A549 (cell line): ENCODE results near the gene PXK. TPM values are rescaled to one million over a fixed set of nuclear protein-coding genes. Genes with fewer than 3 reads are reported as not detected.

Experiments used
- ATAC-seq, 2 experiments: fragments of 200-7000 bp in 1 of 2; fragments of >200 bp in 1 of 2; cut with Nextera tagmentation in 1 of 2; cut with Tn5 transposase in 1 of 2; 3 replicates each; pipeline versions ENCODE4 v1.8.0 to v1.9.1; 2018 to 2020; ENCODE audit warnings: mild to moderate bottlenecking in 1 of 2, moderate library complexity in 1 of 2
- CTCF ChIA-PET: fragments of 300-600 bp; sonication (Branson Sonifier 250); formaldehyde crosslinking; extraction: SDS; loops from one replicate; lab custom pipeline; 2021; ENCODE audit warnings: antibody characterized with exemption, inconsistent platforms; lab: Yijun Ruan, JAX
- POLR2A ChIA-PET: fragments of 350-600 bp; formaldehyde crosslinking; extraction: SDS; loops from one replicate; lab custom pipeline; 2021; ENCODE audit warnings: antibody characterized with exemption, inconsistent platforms; lab: Yijun Ruan, JAX
- DNase-seq, 2 experiments: peaks; one replicate each; pipeline versions ENCODE4 v3.0.0 to v3.0.0-alpha.2; 2011 to 2016; ENCODE audit warnings: low read depth in 1 of 2, low spot score in 1 of 2
- FAIRE-seq: peaks from 2 replicates; lab custom pipeline; 2011; peaks lifted over from hg19 to GRCh38; lab: Jason Lieb, UNC
- H3K27ac ChIP-seq, 2 experiments: fragments of >200 bp; sonication (Bioruptor Twin); formaldehyde crosslinking; 3 replicates each; pipeline ENCODE4 v1.5.1; 2016 to 2017
- H3K4me1 ChIP-seq: fragments of >200 bp; sonication (Bioruptor Twin); formaldehyde crosslinking; 3 replicates; pipeline ENCODE4 v1.6.1; 2016
- H3K4me2 ChIP-seq: fragments of >200 bp; sonication (Bioruptor Twin); formaldehyde crosslinking; 3 replicates; pipeline ENCODE4 v1.6.1; 2016
- H3K4me3 ChIP-seq: fragments of >200 bp; sonication (Bioruptor Twin); formaldehyde crosslinking; 3 replicates; pipeline ENCODE4 v1.5.1; 2016
- H3K9me3 ChIP-seq: fragments of >200 bp; sonication (Bioruptor Twin); formaldehyde crosslinking; 3 replicates; pipeline ENCODE4 v1.6.1; 2016
- BCL3 ChIP-seq: fragments of >200 bp; sonication (Bioruptor Twin); formaldehyde crosslinking; IDR thresholded peaks from 3 replicates; pipeline ENCODE4 v1.6.1; 2016
- CBX2 ChIP-seq: fragments of 200-600 bp; sonication (generic); IDR thresholded peaks from 2 replicates; pipeline ENCODE4 v1.6.1; 2016; ENCODE audit warnings: low read depth, mild to moderate bottlenecking, borderline replicate concordance
- CBX8 ChIP-seq: fragments of 200-600 bp; sonication (generic); IDR thresholded peaks from 2 replicates; pipeline ENCODE4 v1.6.1; 2016
- CEBPB ChIP-seq, 2 experiments: fragments of >200 bp in 1 of 2; sonication (Bioruptor Twin) in 1 of 2; formaldehyde crosslinking in 1 of 2; IDR thresholded peaks; 2 replicates each; pipeline ENCODE4 v1.6.1; 2012 to 2016
- E2F6 ChIP-seq: IDR thresholded peaks from 2 replicates; pipeline ENCODE4 v1.6.1; 2012; ENCODE audit warnings: low read depth, borderline replicate concordance
- EHF ChIP-seq: fragments of 250-450 bp; sonication (Bioruptor Pico); IDR thresholded peaks from 2 replicates; pipeline ENCODE4 v1.5.0; 2020; ENCODE audit warnings: mild to moderate bottlenecking
- EHMT2 ChIP-seq: fragments of 200-600 bp; sonication (generic); IDR thresholded peaks from 2 replicates; pipeline ENCODE4 v1.6.1; 2016; ENCODE audit warnings: antibody characterized with exemption, low read depth, mild to moderate bottlenecking, moderate library complexity
- EP300 ChIP-seq, 2 experiments: fragments of >200 bp; sonication (Bioruptor Twin); formaldehyde crosslinking; IDR thresholded peaks; 2 replicates in 1 of 2; 3 replicates in 1 of 2; pipeline ENCODE4 v1.6.1; 2016 to 2017
- FOSL2 ChIP-seq, 2 experiments: fragments of 450-650 bp in 1 of 2; fragments of >200 bp in 1 of 2; sonication (Bioruptor Twin) in 1 of 2; formaldehyde crosslinking; IDR thresholded peaks; 2 replicates each; pipeline versions ENCODE4 v1.5.0 to v1.6.1; 2016 to 2020; ENCODE audit warnings: mild to moderate bottlenecking in 1 of 2, moderate library complexity in 1 of 2
- FOXS1 ChIP-seq: fragments of 250-450 bp; sonication (Bioruptor Pico); IDR thresholded peaks from 2 replicates; pipeline ENCODE4 v1.5.0; 2020; ENCODE audit warnings: mild to moderate bottlenecking, moderate library complexity
- GATA3 ChIP-seq: IDR thresholded peaks from 2 replicates; pipeline ENCODE4 v1.6.1; 2012; ENCODE audit warnings: borderline replicate concordance
- HDAC2 ChIP-seq: fragments of 200-600 bp; sonication (generic); IDR thresholded peaks from 2 replicates; pipeline ENCODE4 v1.6.1; 2016
- HOXA7 ChIP-seq: fragments of 250-450 bp; sonication (Bioruptor Pico); IDR thresholded peaks from 2 replicates; pipeline ENCODE4 v1.5.0; 2020; ENCODE audit warnings: mild to moderate bottlenecking, moderate library complexity
- HOXB13 ChIP-seq: fragments of 250-450 bp; sonication (Bioruptor Pico); IDR thresholded peaks from 2 replicates; pipeline ENCODE4 v1.5.0; 2020; ENCODE audit warnings: low read depth, mild to moderate bottlenecking, moderate library complexity
- HOXB5 ChIP-seq: fragments of 250-450 bp; sonication (Bioruptor Pico); IDR thresholded peaks from 2 replicates; pipeline ENCODE4 v1.5.0; 2020; ENCODE audit warnings: mild to moderate bottlenecking, moderate library complexity
- JUNB ChIP-seq: fragments of >200 bp; sonication (Bioruptor Twin); formaldehyde crosslinking; IDR thresholded peaks from 2 replicates; pipeline ENCODE4 v1.6.1; 2016
- KDM1A ChIP-seq: fragments of 200-600 bp; sonication (generic); IDR thresholded peaks from 2 replicates; pipeline ENCODE4 v1.6.1; 2016; ENCODE audit warnings: low read depth, mild to moderate bottlenecking
- MAFK ChIP-seq: fragments of 450-650 bp; IDR thresholded peaks from 2 replicates; pipeline ENCODE4 v1.6.1; 2014; ENCODE audit not compliant: partially characterized antibody
- MYC ChIP-seq: IDR thresholded peaks from 2 replicates; pipeline ENCODE4 v1.6.1; 2012; ENCODE audit warnings: mild to moderate bottlenecking, inconsistent platforms, low read length, improper control_type of control experiment, borderline replicate concordance
- PBX3 ChIP-seq: IDR thresholded peaks from 2 replicates; pipeline ENCODE4 v1.6.1; 2012
- RARB ChIP-seq: fragments of 250-450 bp; sonication (Bioruptor Pico); IDR thresholded peaks from 2 replicates; pipeline ENCODE4 v1.8.0; 2021; ENCODE audit warnings: mild to moderate bottlenecking, moderate library complexity
- RNF2 ChIP-seq: fragments of 200-600 bp; sonication (generic); IDR thresholded peaks from 2 replicates; pipeline ENCODE4 v1.6.1; 2016; ENCODE audit warnings: low read depth, mild to moderate bottlenecking, antibody characterized with exemption, moderate library complexity, borderline replicate concordance
- TP53 ChIP-seq: fragments of 250-450 bp; sonication (Bioruptor Pico); IDR thresholded peaks from 2 replicates; pipeline ENCODE4 v1.5.0; 2021; ENCODE audit warnings: mild to moderate bottlenecking, moderate library complexity
- USF2 ChIP-seq: fragments of 450-650 bp; IDR thresholded peaks from 2 replicates; pipeline ENCODE4 v1.6.1; 2014; ENCODE audit warnings: antibody characterized with exemption
- ZC3H11A ChIP-seq: fragments of 450-650 bp; IDR thresholded peaks from 2 replicates; pipeline ENCODE4 v1.6.1; 2014; ENCODE audit warnings: antibody characterized with exemption, mild to moderate bottlenecking
- WGBS: methylation state at CpG from one replicate; pipeline ENCODE4 v1.1.6; 2017; ENCODE audit errors: missing lambda C conversion rate; 5-methylcytosine and 5-hydroxymethylcytosine counted together
- polyA plus RNA-seq, 4 experiments: library from polyadenylated mRNA; depleted of rRNA in 3 of 4; stranded (reverse); fragments of >200 nt; fragmentation: RNase III in 1 of 4; extraction: RNeasy Plus Mini Kit Qiagen cat#74134 plus additional on column Dnase treatment in 1 of 4; gene quantifications; 2 replicates in 3 of 4; 3 replicates in 1 of 4; pipeline ENCODE4 v1.2.3, GENCODE V29; 2011 to 2017

PXK gene
- polyA plus RNA-seq, 2 of the 4 experiments (the other 2 are of a cell fraction): 4.4 to 10.5 TPM

- FAIRE-seq: no peak
- H3K9me3 ChIP-seq: no peaks in the 10 kb centered on the region
- no peak for TF ChIP-seq CBX2
- TF ChIP-seq CEBPB (IDR thresholded peaks at IDR 0.05): no peak
- no peak for TF ChIP-seq EHMT2
- TF ChIP-seq RNF2: no peak
- TF ChIP-seq CBX8: no peak
- no peak for TF ChIP-seq USF2
- TF ChIP-seq EP300 (IDR thresholded peaks at IDR 0.05): no peak
- no peak for TF ChIP-seq MAFK
- no peak for TF ChIP-seq RARB (CRISPR knock-in tag)
- TF ChIP-seq HDAC2: no peak
- no peak for TF ChIP-seq KDM1A
- no peak for TF ChIP-seq ZC3H11A
- no peak for TF ChIP-seq BCL3
- H3K4me2 ChIP-seq: no peak overlapping the region
- ChIA-PET POLR2A (no interaction called here), CTCF (interaction anchor here (1.4 kb wide), 1 partner anchor 300 kb away, joined by 3 read pairs; no protein-coding TSS in a partner anchor)
- H3K27ac ChIP-seq: no peak overlapping the region
- WGBS: 78% methylated on average over 8 of the region's 8 CpGs
- no peak for DNase-seq
- H3K4me3 ChIP-seq: no peak overlapping the region
- peaks cover 11% of the 10 kb centered on the region; the same call in 2 of the 3 replicates for H3K4me1 ChIP-seq
- ATAC-seq: no peak
Observed at GRCh38 chr3:58329150-58329921, 3.4 kb upstream of the PXK start.

- ChIA-PET CTCF (interaction anchor here (1.4 kb wide), 1 partner anchor 300 kb away, joined by 3 read pairs; no protein-coding TSS in a partner anchor), POLR2A (no interaction called here)
- Histone ChIP-seq H3K4me1 (peaks cover 16% of the 10 kb centered on the region; the same call in 2 of the 3 replicates), H3K4me2 (no peak overlapping the region), H3K4me3 (no peak overlapping the region), H3K9me3 (no peaks in the 10 kb centered on the region), H3K27ac (no peak overlapping the region)
- WGBS: 81% methylated on average over 5 of the region's 5 CpGs
- FAIRE-seq: no peak
- no peak for TF ChIP-seq JUNB
- TF ChIP-seq FOXS1 (CRISPR knock-in tag): no peak
- no peak for TF ChIP-seq E2F6
- TF ChIP-seq HOXB5: no peak
- no peak for TF ChIP-seq EHF (CRISPR knock-in tag)
- TF ChIP-seq EHMT2: no peak
- TF ChIP-seq FOSL2 (IDR thresholded peaks at IDR 0.05): no peak
- TF ChIP-seq FOSL2 (CRISPR knock-in tag; IDR thresholded peaks at IDR 0.05): no peak
- TF ChIP-seq TP53: no peak
- no peak for TF ChIP-seq RNF2
- no peak for TF ChIP-seq USF2
- TF ChIP-seq HOXB13 (CRISPR knock-in tag): no peak
- no peak for TF ChIP-seq PBX3
- no peak for TF ChIP-seq HDAC2
- TF ChIP-seq HOXA7 (CRISPR knock-in tag): no peak
- no peak for TF ChIP-seq MYC
- TF ChIP-seq GATA3: no peak
- no peak for TF ChIP-seq ZC3H11A
- no peak for DNase-seq
- ATAC-seq: no peak
Observed at GRCh38 chr3:58329922-58330413, 2.7 kb upstream of the PXK start.
